ENCODE measurements around the gene GLA.

GRCh38 chrX:101362116-101362515 lies 45.6 kb downstream of the GLA start:
- TF ChIP-seq FOXA1 (IDR thresholded peaks at IDR 0.05) = no peak
- TF ChIP-seq L3MBTL2 (conservative IDR thresholded peaks at IDR 0.05) = no peak
- TF ChIP-seq FOXK2 (IDR thresholded peaks at IDR 0.05) = no peak
- TF ChIP-seq BHLHE40 (IDR thresholded peaks at IDR 0.05; ENCODE audit: borderline replicate concordance) = no peak

All from HEK293T (cell line).